ENCODE results near the gene SERPINB2.

The SERPINB2 gene

GRCh38 chr18:63951302-63951705 lies 63.8 kb downstream of the SERPINB2 start:
- no peak for TF ChIP-seq RAD21 (IDR thresholded peaks at IDR 0.05; ENCODE audit: low read depth)
- no peak for TF ChIP-seq TAF1 (IDR thresholded peaks at IDR 0.05; ENCODE audit: low read depth)
- TF ChIP-seq TCF12 (IDR thresholded peaks at IDR 0.05; ENCODE audit: low read depth): no peak
- no peak for TF ChIP-seq USF1 (IDR thresholded peaks at IDR 0.05)
- no peak for TF ChIP-seq EGR1 (IDR thresholded peaks at IDR 0.05)
- no peak for TF ChIP-seq CREB1 (IDR thresholded peaks at IDR 0.05; ENCODE audit: low read depth)
- TF ChIP-seq ZBTB7A (IDR thresholded peaks at IDR 0.05; ENCODE audit: low read depth): no peak
- no peak for TF ChIP-seq NFIC (IDR thresholded peaks at IDR 0.05)
